H54 (cell line): Measurements from ENCODE around the gene TMEM178B.
A peak's percentile ranks its signal among the peaks of the same experiment; 100 is the strongest.

Experiments
- DNase-seq: peaks from one replicate; pipeline ENCODE4 v3.0.0; 2011; ENCODE audit warnings: low spot score, mixed read lengths; ENCODE audit not compliant: insufficient read length
- FAIRE-seq: peaks from 3 replicates; lab custom pipeline; 2011; peaks lifted over from hg19 to GRCh38; lab: Jason Lieb, UNC
- POLR2A ChIP-seq: IDR thresholded peaks from 2 replicates; pipeline ENCODE4 v1.6.1; 2011; ENCODE audit warnings: low read depth, mild to moderate bottlenecking, low read length

TMEM178B gene

DNA sequence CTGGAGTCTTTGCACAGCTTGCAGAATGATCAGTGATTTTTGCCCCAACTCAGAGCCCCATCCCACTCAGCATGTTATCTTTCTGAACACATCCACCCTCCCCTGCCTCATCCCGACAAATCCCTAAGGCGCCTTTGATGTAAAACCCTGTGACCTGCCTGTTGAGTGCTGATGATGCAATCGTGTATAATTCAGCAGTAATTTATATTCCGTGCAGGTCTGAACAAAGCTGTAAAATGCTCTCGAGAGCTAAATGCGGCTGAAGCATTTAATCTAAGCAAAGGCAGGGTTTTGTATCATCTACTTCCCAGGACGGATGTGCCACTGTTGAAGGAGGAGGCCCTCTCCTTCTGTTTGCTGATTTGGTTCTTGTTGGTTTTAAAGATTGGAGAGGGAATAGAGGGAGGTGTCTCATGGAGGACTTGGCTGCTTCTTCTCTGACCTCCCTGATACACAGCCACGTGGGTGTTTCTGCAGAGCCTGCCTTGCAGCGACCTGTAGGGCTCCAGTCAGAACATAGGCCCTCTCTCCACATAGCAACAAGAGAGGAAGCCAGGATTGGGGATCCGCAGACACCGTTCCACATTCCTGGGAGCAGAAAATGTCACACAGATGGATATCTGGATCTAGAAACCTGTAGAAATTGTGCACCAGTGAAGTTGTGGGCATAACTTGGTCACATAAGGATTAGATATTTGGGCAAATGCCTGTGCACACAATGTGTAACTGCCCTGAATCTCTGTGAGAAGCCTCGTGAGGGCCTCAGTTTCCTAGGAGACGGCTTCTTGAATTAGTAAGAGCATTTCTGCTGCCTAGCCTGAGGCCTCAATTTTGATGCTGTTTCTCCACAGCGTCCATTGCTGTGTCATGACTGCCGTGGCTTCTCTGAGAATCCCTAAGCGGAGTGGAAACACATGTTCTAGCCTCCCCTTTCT is 387.2 kb downstream of the TMEM178B start:
- DNase-seq, result no peak
- no peak for FAIRE-seq
- TF ChIP-seq POLR2A, result no peak

DNA sequence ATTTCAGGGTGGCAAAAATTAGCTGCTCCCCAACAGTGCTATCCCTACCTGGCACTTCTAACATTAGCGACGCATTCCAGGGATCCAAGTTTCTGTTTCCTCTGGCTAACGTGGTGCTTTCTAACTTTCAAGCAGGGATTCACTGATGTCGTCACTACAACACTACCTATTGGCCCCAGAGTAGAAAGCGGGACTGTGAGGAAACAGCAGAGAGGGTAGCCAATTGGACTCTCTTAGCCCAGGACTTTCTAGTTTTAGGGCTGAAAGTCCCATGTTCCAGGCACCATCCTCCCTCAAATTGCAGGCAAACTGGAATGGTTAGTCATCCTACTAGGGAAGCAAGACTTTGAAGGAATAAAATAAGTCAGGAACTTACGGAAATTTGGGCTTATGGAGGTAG is 388.1 kb downstream of the TMEM178B start:
- no peak for TF ChIP-seq POLR2A
- FAIRE-seq (no peak), DNase-seq (no peak)

DNA sequence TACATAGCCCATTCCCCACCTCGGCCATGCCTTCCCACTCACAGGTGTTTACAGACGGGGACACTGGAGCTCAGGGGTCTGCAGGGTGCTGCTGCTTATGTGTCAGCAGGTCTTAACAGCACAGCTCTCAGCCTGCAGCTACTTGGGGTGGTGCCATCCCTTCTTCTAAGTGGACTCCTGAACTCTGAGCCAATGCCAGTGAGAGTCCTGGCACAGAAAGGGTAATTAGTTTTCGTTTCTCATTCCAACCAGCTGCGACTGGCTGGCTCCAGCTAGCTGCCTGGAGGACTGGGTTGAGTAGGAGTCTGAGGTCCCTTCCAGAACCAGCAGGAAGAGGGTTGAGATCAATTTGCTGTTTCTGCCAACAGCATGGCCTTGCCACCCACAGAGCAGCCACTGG is 389.1 kb downstream of the TMEM178B start:
- DNase-seq (no peak), FAIRE-seq (no peak)
- TF ChIP-seq POLR2A, result no peak

DNA sequence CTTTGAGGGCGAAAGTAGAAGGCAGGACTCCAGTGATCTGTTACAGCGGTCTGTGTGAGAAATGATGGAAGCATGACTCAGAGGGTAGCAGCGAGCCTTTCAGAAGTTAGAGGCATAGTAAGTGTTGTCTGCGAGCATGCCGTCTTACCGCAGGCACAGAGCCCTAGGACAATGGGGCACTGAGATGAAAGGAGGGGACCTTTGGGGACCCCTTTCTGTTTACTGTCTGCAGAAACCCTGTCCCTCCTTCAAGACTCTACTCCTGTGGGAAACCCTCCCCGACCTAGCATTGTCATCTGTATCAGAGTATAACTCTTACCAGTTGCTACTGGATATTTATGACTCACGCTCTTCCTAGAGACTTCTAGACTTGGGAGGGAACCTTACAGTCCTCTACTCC is 390.1 kb downstream of the TMEM178B start:
- FAIRE-seq (no peak), DNase-seq (peak; percentile 68)
- no peak for TF ChIP-seq POLR2A

DNA sequence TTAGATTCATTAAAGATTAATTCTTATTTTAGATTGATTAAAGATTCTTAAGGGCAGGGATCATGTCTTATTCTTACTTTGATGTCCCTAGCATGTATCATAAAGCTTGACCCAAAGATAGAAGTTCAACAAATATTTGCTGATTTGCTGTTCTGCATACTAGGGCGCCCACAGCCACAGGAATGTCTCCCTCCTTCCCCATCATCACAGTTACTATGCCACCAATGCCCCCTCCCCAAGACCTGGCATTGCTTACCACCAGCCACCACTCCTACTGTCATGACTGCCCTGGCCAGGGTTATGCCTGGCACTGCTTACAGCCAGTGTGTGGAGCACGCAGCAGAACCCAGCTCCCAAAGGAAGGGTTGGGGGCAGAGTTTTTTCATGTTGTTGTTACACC is 390.7 kb downstream of the TMEM178B start:
- FAIRE-seq (no peak), DNase-seq (no peak)
- TF ChIP-seq POLR2A, result no peak

DNA sequence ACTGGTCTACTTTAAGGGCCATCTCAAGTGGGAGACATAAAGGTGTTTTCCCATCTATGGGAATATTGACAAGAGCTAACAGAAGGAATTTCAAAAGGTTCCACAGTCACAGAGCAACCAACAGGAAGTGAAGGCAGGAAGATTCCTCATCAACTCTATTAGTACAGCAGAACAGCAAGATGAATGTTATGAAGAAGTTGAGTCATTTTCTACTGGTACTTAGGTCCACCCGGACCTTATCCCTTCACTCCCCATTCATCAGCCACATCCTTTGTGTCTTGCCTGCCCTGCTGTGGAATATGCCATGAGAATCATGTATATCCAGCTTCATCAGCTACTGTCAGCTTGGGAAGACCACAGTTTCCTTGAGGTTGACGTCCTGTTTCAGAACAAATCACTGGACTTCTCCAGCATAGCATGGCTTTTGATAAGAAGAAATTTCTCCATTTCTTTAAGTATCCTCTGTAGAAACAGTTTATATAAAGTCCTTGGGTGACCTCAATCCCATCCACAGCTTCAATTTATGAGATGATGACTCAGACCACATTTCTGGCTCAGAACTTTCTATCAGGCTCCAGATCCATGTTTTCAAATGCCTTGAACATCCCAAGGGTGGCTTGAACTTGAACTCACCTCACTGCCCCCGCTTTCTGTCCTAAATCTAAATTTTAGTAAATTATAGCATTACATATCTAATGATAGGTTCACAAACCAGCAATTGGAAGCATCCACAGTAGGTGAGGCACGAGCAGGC is 392.5 kb downstream of the TMEM178B start:
- DNase-seq (peak; percentile 15), FAIRE-seq (no peak)
- no peak for TF ChIP-seq POLR2A

DNA sequence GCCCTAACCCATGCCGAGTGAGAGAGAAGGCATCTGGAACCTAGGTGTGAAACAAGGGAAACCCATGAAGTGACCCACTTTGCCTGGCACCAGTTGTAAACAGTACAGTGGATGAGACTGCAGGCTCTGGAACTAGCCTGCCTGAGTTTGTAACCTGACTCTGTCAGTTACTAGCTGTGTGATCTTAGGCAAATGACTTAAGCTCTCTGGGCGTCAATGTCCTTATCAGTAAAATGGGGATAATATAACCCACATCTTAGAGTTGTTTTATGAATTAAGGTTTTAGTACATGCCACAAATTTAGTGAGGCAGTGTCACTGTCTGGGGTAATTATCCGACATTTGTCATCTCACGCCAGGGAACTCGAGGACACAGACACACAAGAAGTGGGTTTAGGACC is 394.5 kb downstream of the TMEM178B start:
- FAIRE-seq (no peak), DNase-seq (no peak)
- no peak for TF ChIP-seq POLR2A

DNA sequence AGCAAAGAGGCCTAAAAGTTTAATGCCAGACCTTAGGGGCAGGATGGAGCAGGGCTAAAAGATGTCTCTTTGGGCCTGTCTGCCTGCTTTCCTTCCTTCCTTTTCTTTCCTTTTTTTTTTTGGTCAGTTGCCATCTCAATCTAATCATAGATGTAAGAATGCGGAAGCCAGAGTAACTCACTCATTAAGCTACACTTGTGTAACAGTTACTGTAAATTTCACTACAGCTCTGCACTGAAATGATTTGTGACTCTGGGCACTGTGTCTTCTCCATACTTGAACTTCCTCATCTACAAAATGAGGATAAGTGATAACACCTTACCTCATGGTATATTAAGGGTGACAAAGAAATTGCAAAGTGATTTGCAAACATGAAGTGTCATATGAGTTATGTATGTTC is 401.8 kb downstream of the TMEM178B start:
- FAIRE-seq, result no peak
- no peak for TF ChIP-seq POLR2A
- DNase-seq, result no peak

DNA sequence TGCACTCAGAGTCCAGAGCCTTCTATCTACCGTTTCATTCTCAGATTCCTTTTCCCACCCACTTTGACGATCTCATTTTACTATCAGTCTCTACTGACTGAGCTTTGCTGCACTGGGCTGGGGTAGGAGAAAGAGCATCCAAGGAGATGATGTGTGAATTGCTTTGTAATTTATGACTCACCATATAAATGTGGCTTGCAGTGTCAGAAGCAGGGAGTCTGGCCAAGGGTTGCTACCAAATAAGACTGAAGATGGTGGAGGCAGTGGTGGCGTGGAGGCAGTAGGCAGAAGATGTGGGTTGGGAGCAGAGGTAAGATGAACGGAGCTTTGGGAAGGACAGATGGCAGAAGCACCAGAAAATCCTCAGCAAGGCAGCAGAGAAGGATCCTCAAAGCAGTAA is 404.0 kb downstream of the TMEM178B start:
- DNase-seq, result no peak
- no peak for FAIRE-seq
- no peak for TF ChIP-seq POLR2A

DNA sequence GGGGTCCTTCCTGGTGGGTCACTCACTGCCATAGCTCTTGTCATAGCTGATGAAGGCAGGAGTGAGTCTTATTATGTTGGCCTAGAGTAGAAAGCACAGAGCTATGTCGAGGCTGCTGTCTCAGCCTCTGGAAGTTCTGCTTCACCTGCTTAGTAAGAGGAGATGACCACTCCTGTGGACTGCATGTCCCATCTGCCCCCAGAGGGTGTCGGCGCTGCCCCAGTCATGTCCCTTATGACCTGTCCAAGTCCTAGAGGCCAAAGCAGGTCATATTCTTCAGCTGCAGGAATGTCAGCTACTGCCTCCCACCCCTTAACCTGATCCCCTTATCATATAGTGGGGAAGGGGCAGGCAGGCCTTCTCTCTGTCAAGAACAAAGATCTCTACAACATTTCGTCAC is 405.0 kb downstream of the TMEM178B start:
- no peak for TF ChIP-seq POLR2A
- FAIRE-seq (no peak), DNase-seq (no peak)

DNA sequence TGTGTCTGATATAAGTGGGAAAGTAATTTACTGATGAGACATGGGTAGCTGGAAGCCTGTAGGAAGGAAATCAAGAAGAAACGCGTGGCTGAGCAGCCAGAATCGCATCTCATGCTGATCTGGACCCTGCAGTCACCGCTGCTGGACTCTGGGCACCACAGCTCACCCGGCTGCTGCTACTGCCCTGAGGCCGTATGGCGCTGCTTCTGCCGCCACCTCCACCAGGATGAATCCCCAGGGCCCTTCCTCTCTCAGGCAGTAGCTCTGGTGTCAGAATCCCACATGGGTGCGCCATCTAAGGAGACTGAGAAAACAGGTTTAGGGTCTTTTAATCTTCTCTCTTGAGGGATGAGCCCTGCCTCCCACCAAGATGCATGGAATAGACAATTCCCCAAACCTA is 407.1 kb downstream of the TMEM178B start:
- FAIRE-seq (no peak), DNase-seq (no peak)
- TF ChIP-seq POLR2A, result no peak

DNA sequence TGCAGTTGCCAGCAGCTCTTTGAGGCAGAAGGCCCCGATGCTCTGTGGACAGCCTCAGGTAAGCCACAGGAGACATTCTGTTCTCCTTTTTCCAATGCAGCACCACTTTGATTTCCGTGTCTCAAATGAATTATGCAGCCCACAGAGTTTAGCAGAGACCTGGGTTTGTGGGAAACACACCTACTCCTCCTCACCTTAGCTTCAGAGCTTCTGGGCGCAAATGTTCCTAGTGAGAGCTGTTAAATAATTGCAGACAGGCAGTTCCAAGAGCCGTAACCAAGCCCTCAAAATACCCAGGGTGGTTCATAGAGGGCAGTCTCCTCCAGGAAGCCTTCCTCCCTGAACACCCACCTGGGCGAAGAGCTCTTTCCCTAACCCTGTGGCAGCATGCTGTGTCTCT is 408.1 kb downstream of the TMEM178B start:
- FAIRE-seq (no peak), DNase-seq (no peak)
- no peak for TF ChIP-seq POLR2A

DNA sequence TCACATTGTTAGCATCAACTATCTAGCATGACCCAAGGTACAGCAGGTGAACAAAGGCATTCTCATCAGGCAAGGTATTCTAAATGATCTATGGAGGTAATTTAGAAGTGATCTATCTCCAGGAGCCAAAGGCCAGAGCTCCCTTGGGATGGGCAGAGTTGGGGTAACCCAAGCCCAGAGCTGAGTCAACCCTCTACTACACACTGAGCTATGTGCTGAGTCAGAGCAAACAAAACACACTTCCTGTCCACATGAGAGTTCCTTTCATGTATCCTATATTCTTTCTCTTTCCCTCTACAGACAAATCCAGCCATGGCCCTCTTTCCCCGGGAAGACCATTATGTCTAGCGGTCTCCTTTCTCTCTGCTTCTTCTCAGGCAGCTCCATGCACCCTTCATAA is 409.2 kb downstream of the TMEM178B start:
- FAIRE-seq (no peak), DNase-seq (no peak)
- TF ChIP-seq POLR2A, result no peak

DNA sequence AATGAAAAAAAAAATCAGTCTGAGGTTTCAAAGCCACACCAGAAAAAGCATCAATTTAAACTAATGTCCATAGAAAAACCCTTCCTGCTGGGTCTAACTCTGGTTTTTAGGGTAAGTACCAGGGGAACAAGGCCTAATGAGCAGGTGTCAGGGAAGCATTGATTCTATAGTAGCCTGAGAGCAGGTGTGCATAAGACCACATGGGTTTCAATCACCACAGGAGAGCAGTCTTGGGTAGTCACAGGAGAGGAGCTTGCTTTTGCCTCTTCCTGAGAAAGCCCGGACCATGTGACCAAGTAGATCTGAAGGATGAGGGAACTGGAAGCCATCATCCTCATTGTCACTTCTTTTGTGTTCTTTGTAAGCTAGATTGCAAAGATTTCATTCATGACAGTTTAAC is 411.0 kb downstream of the TMEM178B start:
- DNase-seq (no peak), FAIRE-seq (no peak)
- no peak for TF ChIP-seq POLR2A
